Cardiac fibroblast (primary cell): ENCODE measurements around the gene PTPRN2.

Experiments
- DNase-seq, 2 donors: peaks; one replicate each; pipeline versions ENCODE4 v3.0.0 to v3.0.0-alpha.2; 2010; ENCODE audit warnings: low read depth in 2 of 2
- H3K4me3 ChIP-seq, 2 donors: replicated peaks in 1 of 2; 1 replicate in 1 of 2; 2 replicates in 1 of 2; pipeline ENCODE4 v1.5.1; 2011; ENCODE audit warnings: low read depth in 2 of 2, low read length in 2 of 2, mild to moderate bottlenecking in 2 of 2, moderate library complexity in 1 of 2
- CTCF ChIP-seq: IDR thresholded peaks from one replicate; pipeline ENCODE4 v1.5.1; 2011; ENCODE audit warnings: low read depth, mild to moderate bottlenecking, low read length, inconsistent platforms

Gene PTPRN2

GRCh38 chr7:158273138-158273651 lies 314.4 kb downstream of the PTPRN2 start:
- TF ChIP-seq CTCF, result no peak
- no peak overlapping the region for H3K4me3 ChIP-seq
- no peak for DNase-seq

- H3K4me3 ChIP-seq, result no peak overlapping the region
- no peak for DNase-seq
- TF ChIP-seq CTCF, result no peak
Measured at GRCh38 chr7:158272509-158273137, 315.0 kb downstream of the PTPRN2 start.

GRCh38 chr7:158272091-158272490 lies 315.5 kb downstream of the PTPRN2 start:
- H3K4me3 ChIP-seq, result no peak overlapping the region
- DNase-seq, result no peak
- TF ChIP-seq CTCF, result no peak

GRCh38 chr7:158271646-158272045 lies 316.0 kb downstream of the PTPRN2 start:
- H3K4me3 ChIP-seq, result no peak overlapping the region
- no peak for TF ChIP-seq CTCF
- no peak for DNase-seq

- DNase-seq, result no peak
- H3K4me3 ChIP-seq, result no peak overlapping the region
- TF ChIP-seq CTCF, result no peak
Measured at GRCh38 chr7:158270856-158271413, 316.7 kb downstream of the PTPRN2 start.

- DNase-seq, result no peak
- TF ChIP-seq CTCF, result no peak
- no peak overlapping the region for H3K4me3 ChIP-seq
Measured at GRCh38 chr7:158270106-158270775, 317.4 kb downstream of the PTPRN2 start.
